ENCODE measurements around the gene PIGQ.

GRCh38 chr16:560701-561412, 8.9 kb upstream of the PIGQ start:
- TF ChIP-seq POLR2A (IDR thresholded peaks at IDR 0.05; ENCODE audit: low read depth, low read length): no peak
- TF ChIP-seq TAF1 (IDR thresholded peaks at IDR 0.05; ENCODE audit: borderline replicate concordance, low read depth, low read length): no peak
- no peak for TF ChIP-seq POLR2AphosphoS5 (IDR thresholded peaks at IDR 0.05; ENCODE audit: low read depth, low read length)
